Measurements from ENCODE around the gene DICER1.

DICER1 gene

GRCh38 chr14:95061317-95062093 lies 95.8 kb downstream of the DICER1 start:
- DNase-seq (ENCODE audit: low read depth, low spot score) = no peak

- no peak for DNase-seq (ENCODE audit: low read depth, low spot score)
Observed at GRCh38 chr14:95059126-95059525, 98.2 kb downstream of the DICER1 start.

- no peak for DNase-seq (ENCODE audit: low read depth, low spot score)
Observed at GRCh38 chr14:95058491-95058890, 98.8 kb downstream of the DICER1 start.

GRCh38 chr14:95057851-95058250 lies 99.5 kb downstream of the DICER1 start:
- no peak for DNase-seq (ENCODE audit: low read depth, low spot score)

GRCh38 chr14:95057147-95057546 lies 100.2 kb downstream of the DICER1 start:
- DNase-seq (ENCODE audit: low read depth, low spot score) = no peak

- DNase-seq (ENCODE audit: low read depth, low spot score) = no peak
Observed at GRCh38 chr14:95056476-95056875, 100.9 kb downstream of the DICER1 start.

- no peak for DNase-seq (ENCODE audit: low read depth, low spot score)
Observed at GRCh38 chr14:95055318-95055717, 102.0 kb downstream of the DICER1 start.

- no peak for DNase-seq (ENCODE audit: low read depth, low spot score)
Observed at GRCh38 chr14:95054346-95055280, 102.7 kb downstream of the DICER1 start.

- no peak for DNase-seq (ENCODE audit: low read depth, low spot score)
Observed at GRCh38 chr14:95052016-95052585, 105.2 kb downstream of the DICER1 start.

- DNase-seq (ENCODE audit: low read depth, low spot score) = no peak
Observed at GRCh38 chr14:95049952-95050351, 107.4 kb downstream of the DICER1 start.

- no peak for DNase-seq (ENCODE audit: low read depth, low spot score)
Observed at GRCh38 chr14:95048771-95049312, 108.5 kb downstream of the DICER1 start.

GRCh38 chr14:95047754-95048153 lies 109.6 kb downstream of the DICER1 start:
- DNase-seq (ENCODE audit: low read depth, low spot score) = no peak

GRCh38 chr14:95046711-95047681 lies 110.3 kb downstream of the DICER1 start:
- DNase-seq (ENCODE audit: low read depth, low spot score) = no peak

- DNase-seq (ENCODE audit: low read depth, low spot score) = no peak
Observed at GRCh38 chr14:95045836-95046430, 111.4 kb downstream of the DICER1 start.

GRCh38 chr14:95045106-95045701 lies 112.1 kb downstream of the DICER1 start:
- no peak for DNase-seq (ENCODE audit: low read depth, low spot score)

GRCh38 chr14:95044463-95045105 lies 112.7 kb downstream of the DICER1 start:
- DNase-seq (ENCODE audit: low read depth, low spot score) = no peak

- no peak for DNase-seq (ENCODE audit: low read depth, low spot score)
Observed at GRCh38 chr14:95043732-95044462, 113.4 kb downstream of the DICER1 start.

- DNase-seq (ENCODE audit: low read depth, low spot score) = no peak
Observed at GRCh38 chr14:95043314-95043713, 114.0 kb downstream of the DICER1 start.
